Femur (tissue), 1 donor: ENCODE data around the gene DPF1.

Experiments used
- DNase-seq: peaks from one replicate; pipeline ENCODE4 v3.0.0-alpha.2; 2017

The DPF1 gene

GRCh38 chr19:38195237-38195636 is 28.8 kb downstream of the DPF1 start:
- DNase-seq: peak; percentile 20

- DNase-seq: peak; percentile 10
These were observed 29.8 kb downstream of the DPF1 start for GRCh38 chr19:38194061-38194701.

DNA sequence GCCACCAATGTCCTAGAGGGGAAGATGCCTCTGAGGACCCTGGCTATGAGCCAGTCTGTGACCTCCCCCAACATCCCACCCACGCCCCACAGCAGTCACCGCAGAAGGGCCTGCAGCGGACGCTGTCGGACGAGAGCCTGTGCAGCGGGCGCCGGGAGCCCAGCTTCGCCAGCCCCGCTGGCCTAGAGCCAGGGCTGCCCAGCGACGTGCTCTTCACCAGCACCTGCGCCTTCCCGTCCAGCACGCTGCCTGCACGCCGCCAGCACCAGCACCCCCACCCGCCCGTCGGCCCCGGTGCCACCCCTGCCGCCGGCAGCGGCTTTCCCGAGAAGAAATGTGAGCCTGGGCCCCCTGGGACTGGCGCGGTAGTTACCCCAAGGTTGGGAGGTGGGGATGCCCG is 30.6 kb downstream of the DPF1 start:
- no peak for DNase-seq

GRCh38 chr19:38191747-38192146 is 32.3 kb downstream of the DPF1 start:
- no peak for DNase-seq

DNA sequence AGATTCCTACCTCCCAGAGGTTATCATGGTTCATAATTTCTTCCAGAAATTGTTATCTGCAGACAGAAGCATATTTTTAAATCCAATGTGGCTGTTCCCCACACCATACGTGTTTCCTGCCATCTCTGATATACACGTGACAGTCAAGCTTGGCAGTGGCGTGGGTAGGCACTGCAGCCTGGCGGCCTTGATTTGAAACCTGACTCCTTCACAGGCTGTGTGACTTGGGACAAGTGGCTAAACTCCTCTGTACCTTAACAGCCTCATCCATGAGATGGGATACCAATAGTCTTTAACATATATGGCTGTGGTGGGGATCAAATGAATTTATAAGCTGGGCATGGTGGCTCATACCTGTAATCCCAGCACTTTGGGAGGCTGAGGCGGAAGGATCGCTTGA is 33.2 kb downstream of the DPF1 start:
- DNase-seq: no peak

DNA sequence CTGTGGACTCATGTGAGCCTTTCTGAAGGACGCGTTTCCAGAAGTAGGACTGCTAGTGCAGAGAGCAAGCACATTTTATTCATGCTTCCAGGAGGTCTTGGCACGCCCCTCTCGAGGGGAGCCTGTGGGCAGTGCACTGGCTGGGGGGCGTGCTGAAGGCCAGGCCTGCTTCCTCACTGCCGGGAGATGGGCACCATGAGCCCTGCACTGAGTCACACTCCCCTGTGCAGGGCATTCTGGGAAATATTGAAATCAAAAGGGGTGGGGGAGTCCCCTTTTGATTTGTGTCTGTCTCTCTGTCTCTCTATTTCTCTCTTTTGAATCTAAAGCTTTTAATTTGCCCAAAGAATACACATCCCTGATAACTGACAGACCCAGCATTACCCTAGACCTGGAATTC is 34.0 kb downstream of the DPF1 start:
- DNase-seq: no peak

DNA sequence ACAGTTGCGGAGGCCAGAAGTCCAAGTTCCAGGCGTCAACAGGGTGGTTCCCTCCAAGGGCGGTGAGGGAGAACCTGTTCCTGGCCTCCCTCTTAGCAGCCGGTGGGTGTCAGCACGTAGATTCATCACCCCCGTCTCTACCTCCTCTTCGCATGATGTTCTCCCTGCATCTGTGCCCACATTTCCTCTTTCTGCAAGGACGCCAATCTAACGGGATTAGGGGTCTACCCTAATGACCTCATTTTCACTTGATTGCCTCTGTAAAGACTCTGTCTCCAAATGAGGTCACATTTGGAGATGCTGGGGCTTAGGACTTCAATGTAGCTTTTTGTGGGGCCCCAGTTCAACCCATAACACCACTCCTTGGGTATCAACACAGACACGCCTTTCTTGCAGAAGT is 38.5 kb downstream of the DPF1 start:
- DNase-seq: no peak

GRCh38 chr19:38184815-38185214 is 39.2 kb downstream of the DPF1 start:
- no peak for DNase-seq

DNA sequence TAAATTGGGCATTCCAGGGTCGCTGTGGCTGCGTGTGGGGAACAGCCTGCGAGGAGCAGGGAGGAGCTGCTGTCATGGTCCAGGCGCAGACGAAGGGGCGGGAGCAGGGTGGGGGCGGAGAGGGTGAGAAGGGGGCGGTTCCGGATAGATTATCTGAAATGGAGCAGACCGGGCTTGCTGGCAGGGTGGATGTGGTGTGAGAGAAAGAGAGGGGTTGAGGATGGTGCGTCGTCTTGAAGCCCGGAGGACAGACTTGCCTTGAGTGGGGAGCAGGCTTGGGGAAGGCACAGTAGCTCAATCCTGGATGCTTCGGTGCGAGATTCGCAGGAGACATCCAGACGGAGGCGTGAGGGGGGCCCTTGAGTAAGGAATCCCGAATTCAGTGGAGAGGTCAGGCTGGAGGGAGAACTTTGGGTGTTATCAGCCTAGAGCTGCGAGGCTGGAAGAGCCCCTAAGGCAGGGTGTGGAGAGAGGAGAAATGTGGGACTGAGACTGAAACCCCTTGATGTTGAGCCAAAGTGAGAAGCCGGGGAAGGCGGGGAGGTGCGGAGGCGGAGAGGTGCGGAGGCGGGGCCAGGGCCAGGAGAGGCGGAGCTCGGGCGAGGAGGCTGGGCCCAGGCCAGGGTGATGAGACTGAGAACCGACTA is 40.6 kb downstream of the DPF1 start:
- peak; percentile 64 for DNase-seq

- no peak for DNase-seq
These were observed 41.3 kb downstream of the DPF1 start for GRCh38 chr19:38182536-38183210.

GRCh38 chr19:38180071-38180470 is 44.0 kb downstream of the DPF1 start:
- no peak for DNase-seq

- no peak for DNase-seq
These were observed 48.6 kb downstream of the DPF1 start for GRCh38 chr19:38175422-38175821.

GRCh38 chr19:38173291-38174041 is 50.6 kb downstream of the DPF1 start:
- DNase-seq: peak; percentile 87

DNA sequence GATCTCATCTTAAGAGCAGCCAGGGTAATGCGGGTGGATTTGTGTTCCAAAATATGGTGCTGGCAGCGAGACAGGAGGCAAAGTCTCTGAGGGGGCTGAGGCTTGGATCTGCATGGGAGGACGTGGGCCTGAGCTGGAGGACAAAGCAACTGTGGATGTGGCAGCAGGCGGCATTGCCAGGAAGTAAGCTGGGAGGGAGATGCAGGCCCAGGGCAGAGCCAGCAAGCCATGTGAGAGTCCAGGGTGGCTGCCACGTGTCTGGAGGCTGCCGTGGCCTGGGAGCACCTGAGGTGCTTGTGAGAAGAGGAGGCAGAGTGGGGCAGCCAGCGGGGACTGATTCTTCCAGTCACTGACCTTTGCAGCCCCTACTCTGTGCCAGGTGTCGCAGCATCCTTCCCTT is 52.0 kb downstream of the DPF1 start:
- DNase-seq: no peak

DNA sequence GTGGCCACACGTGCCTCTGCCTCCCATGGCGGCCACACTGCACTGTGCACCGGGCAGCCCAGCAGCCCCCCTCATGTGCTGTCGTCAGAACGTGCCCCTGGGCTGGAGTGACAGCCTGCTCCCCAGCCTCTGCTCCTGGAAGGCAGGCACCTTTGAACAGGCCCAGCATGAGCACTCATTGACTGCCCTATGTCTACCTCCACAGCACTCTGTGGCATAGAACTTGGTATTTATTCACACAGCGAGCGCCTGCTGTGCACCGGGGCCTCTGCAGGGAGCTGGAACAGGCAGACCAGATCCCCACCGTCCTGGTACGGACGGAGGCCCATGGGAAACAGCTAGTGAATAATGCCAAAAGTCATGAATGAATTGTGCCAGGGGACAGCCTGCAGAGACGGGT is 53.7 kb downstream of the DPF1 start:
- DNase-seq: no peak

GRCh38 chr19:38168637-38169036 is 55.4 kb downstream of the DPF1 start:
- DNase-seq: no peak

DNA sequence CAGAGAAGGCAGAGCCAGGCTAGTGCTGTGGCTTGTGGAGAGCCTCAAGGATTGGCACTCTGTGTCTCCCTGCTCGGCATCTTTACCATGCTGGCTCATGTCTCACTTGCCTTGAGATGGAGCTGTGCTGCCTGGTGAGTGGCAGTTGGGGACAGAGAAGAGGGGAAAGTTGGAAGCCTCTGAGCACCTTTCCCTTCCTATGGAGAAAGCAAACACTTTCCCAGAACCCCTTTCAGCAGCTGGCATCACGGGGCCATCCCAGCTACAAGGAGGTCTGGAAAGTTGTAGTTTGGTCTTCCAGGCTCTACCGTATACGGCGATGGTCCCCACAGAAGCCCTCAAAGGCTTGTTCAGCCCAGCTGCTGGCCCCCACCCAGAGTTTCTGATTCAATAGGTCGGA is 58.7 kb downstream of the DPF1 start:
- no peak for DNase-seq

DNA sequence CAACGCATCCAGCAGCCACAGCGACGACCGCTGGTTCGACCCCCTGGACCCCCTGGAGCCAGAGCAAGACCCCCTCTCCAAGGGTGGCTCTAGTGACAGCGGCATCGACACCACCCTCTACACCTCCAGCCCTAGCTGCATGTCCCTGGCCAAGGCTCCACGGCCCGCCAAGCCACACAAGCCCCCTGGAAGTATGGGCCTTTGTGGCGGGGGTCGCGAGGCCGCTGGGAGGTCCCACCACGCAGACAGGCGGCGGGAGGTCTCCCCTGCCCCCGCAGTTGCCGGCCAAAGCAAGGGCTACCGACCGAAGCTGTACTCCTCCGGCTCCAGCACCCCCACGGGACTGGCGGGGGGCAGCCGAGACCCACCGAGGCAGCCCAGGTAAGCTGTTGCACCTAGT is 59.5 kb downstream of the DPF1 start:
- no peak for DNase-seq

DNA sequence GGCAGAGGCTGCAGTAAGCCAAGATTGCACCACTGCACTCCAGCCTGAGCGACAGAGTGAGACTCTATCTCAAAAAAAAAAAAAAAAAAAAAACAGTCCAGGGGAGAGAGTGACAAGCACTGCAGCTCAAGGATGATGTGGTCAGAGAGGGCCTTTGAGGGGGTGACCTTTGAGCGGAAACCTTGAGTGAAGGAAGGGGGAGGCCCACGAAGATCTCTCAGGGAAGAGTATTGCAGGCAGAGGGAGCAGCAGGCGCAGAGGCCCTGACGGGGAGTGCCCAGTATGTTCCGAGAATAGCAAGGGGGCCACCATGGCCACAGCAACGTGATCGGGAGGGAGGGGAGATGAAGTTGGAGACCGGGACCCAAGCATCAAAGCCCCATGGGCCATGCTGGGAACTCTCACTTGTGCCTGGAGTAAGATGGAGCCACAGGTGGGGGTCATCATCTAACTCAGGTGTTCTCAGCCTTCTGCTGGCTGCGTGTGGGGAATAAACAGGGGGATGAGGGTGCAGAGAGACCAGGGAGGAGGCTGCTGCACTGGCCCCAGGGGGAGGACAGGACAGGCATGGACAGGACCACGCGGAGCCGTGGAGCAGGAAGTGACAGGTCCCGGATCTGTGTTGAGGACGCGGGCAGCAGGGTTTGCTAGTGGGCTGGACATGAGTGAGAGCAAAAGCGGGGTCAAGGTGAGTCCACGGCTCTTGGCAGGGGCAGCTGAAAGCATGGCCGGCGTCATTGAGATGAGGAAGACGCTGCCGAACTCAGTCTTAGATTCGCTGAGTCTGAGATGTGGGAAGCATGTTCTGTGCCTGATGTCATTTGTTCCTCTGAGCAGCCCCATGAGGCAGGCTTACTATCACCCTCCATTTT is 60.4 kb downstream of the DPF1 start:
- no peak for DNase-seq

GRCh38 chr19:38162632-38163031 is 61.4 kb downstream of the DPF1 start:
- DNase-seq: no peak

GRCh38 chr19:38162094-38162493 is 61.9 kb downstream of the DPF1 start:
- DNase-seq: no peak
